ENCODE data around the gene PLAC1.

- no peak for TF ChIP-seq POLR2A (IDR thresholded peaks at IDR 0.05)
- TF ChIP-seq CTCF (IDR thresholded peaks at IDR 0.05), result no peak
Measured at GRCh38 chrX:134646691-134647090, 11.6 kb downstream of the PLAC1 start.
